SU-DHL-6 (cell line): Measurements from ENCODE around the gene NTHL1.
"Not testable (repeated sequence)": the region's sequence is repeated elsewhere in the genome, so short reads cannot be mapped to it uniquely, and the experiment has no call there.

Experiments used
- H2AFZ ChIP-seq: fragments of 200-600 bp; sonication (generic); 2 replicates; pipeline ENCODE4 v1.6.1; 2014; ENCODE audit warnings: low read depth, mild to moderate bottlenecking, moderate library complexity, mixed read lengths, antibody characterized with exemption, low read length; ENCODE audit not compliant: severe bottlenecking
- H3F3A ChIP-seq: fragments of 200-600 bp; shearing (Covaris generic); 2 replicates; pipeline ENCODE4 v1.6.0; 2016; ENCODE audit warnings: antibody characterized with exemption, mild to moderate bottlenecking; ENCODE audit not compliant: insufficient read depth
- H3K27ac ChIP-seq: fragments of 200-600 bp; sonication (generic); 2 replicates; pipeline ENCODE4 v1.5.1; 2016; ENCODE audit warnings: low read depth, mild to moderate bottlenecking, low read length, moderate library complexity, mixed read lengths
- H3K27me3 ChIP-seq: fragments of 200-600 bp; sonication (generic), shearing (Covaris generic); 2 replicates; pipeline ENCODE4 v1.6.0; 2014; ENCODE audit warnings: mild to moderate bottlenecking, low read length
- H3K36me3 ChIP-seq: fragments of 200-600 bp; sonication (generic); 2 replicates; pipeline ENCODE4 v1.6.1; 2014; ENCODE audit warnings: mild to moderate bottlenecking, low read length, mixed read lengths
- H3K4me2 ChIP-seq: fragments of 300-600, 200-600 bp; shearing (Covaris generic), sonication (generic); 2 replicates; pipeline ENCODE4 v1.6.0; 2014; ENCODE audit warnings: low read length, low read depth, mild to moderate bottlenecking; ENCODE audit not compliant: poor library complexity, severe bottlenecking
- H3K4me3 ChIP-seq: fragments of 200-600 bp; sonication (generic); 2 replicates; pipeline ENCODE4 v1.5.1; 2014; ENCODE audit warnings: antibody characterized with exemption, low read length, mild to moderate bottlenecking, mixed read lengths; ENCODE audit not compliant: insufficient read depth, poor library complexity, severe bottlenecking
- H3K79me2 ChIP-seq: fragments of 200-600 bp; sonication (generic); 2 replicates; pipeline ENCODE4 v1.6.1; 2014; ENCODE audit warnings: mild to moderate bottlenecking, low read length, moderate library complexity; ENCODE audit not compliant: insufficient read depth
- H3K9ac ChIP-seq: fragments of 200-600 bp; sonication (generic); 2 replicates; pipeline ENCODE4 v1.7.0; 2014; ENCODE audit warnings: mild to moderate bottlenecking, low read length
- H3K9me2 ChIP-seq: fragments of 200-600 bp; sonication (generic); replicated peaks from 2 replicates; pipeline ENCODE4 v1.6.1; 2014; ENCODE audit warnings: low read length; ENCODE audit not compliant: insufficient read depth
- H3K9me3 ChIP-seq: fragments of 200-600 bp; sonication (generic); 2 replicates; pipeline ENCODE4 v1.6.1; 2014; ENCODE audit warnings: low read length, mixed read lengths; ENCODE audit not compliant: insufficient read depth
- H4K20me1 ChIP-seq: fragments of 200-600 bp; sonication (generic); 2 replicates; pipeline ENCODE4 v1.6.1; 2014; ENCODE audit warnings: low read depth, mild to moderate bottlenecking, antibody characterized with exemption, low read length, moderate library complexity, mixed read lengths
- CTCF ChIP-seq: fragments of 200-600 bp; sonication (generic); IDR thresholded peaks from one replicate; pipeline ENCODE4 v1.5.1; 2017; ENCODE audit warnings: antibody characterized with exemption, mild to moderate bottlenecking, low read length, moderate library complexity; ENCODE audit not compliant: insufficient read depth, poor library complexity, severe bottlenecking
- EZH2phosphoT487 ChIP-seq: fragments of 200-600 bp; sonication (generic), shearing (Covaris generic); conservative IDR thresholded peaks from 2 replicates; pipeline ENCODE4 v1.6.1; 2018; ENCODE audit warnings: mild to moderate bottlenecking, antibody characterized with exemption, low read length, moderate library complexity, mixed read lengths

Gene NTHL1

GRCh38 chr16:2036200-2036966 is 11.3 kb downstream of the NTHL1 start:
- Histone ChIP-seq H3K9me2 (no peaks in the 10 kb centered on the region), H2AFZ (no peak overlapping the region), H3K4me2 (no peak overlapping the region), H3K79me2 (no peaks in the 10 kb centered on the region), H3K9me3 (no peaks in the 10 kb centered on the region), H4K20me1 (no peaks in the 10 kb centered on the region), H3K4me3 (no peak overlapping the region), H3K9ac (no peak overlapping the region), H3K36me3 (no peaks in the 10 kb centered on the region), H3F3A (no peaks in the 10 kb centered on the region), H3K27ac (no peak overlapping the region), H3K27me3 (no peaks in the 10 kb centered on the region)
- TF ChIP-seq EZH2phosphoT487: no peak
- no peak for TF ChIP-seq CTCF

DNA sequence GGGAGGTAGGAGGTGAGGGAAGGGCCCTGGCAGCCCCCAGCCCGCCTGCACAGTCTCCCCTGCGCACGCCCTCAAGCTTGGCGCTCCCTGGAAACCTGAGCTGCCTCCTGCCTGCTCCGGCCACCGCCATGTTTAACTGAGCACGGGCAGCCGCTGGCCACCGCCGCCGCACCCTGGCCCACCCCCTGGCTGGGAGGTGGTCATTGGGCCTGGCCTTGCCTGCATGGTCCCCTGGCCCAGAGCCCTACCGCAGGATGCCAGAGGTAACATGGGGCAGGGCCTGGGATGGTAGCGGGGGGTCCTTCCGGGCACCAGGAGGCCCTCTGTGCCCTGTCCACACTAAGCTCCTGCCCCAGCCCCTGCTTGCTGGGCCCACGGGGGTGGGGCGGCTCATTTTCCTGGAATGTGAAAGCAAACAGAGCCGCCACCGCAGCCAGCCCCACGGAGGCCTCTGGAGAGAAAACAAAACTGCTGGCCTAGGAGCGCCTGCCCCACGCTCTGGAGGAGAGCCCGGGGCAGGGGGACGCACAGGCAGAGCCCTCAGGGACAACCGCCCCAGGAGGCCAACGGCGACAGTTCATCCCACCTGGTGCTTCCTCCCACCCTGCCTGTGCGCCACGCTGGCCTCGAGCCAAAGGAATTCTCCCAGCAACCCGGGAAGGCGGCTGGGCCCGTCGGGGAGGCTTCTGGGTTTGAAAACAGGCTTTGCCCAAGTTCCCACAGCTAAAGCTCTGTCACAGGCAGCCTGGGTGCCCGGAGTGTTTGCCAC is 12.0 kb downstream of the NTHL1 start:
- Histone ChIP-seq H3K9me2 (no peaks in the 10 kb centered on the region), H3K4me2 (no peak overlapping the region), H3K4me3 (no peak overlapping the region), H2AFZ (no peak overlapping the region), H3K9ac (no peak overlapping the region), H3F3A (no peaks in the 10 kb centered on the region), H3K27me3 (no peaks in the 10 kb centered on the region), H3K36me3 (no peaks in the 10 kb centered on the region), H4K20me1 (no peaks in the 10 kb centered on the region), H3K9me3 (no peaks in the 10 kb centered on the region), H3K27ac (no peak overlapping the region), H3K79me2 (no peaks in the 10 kb centered on the region)
- TF ChIP-seq EZH2phosphoT487 (no peak), CTCF (no peak)

- Histone ChIP-seq H3K4me3 (no peak overlapping the region), H3K27ac (no peak overlapping the region), H3K9ac (no peak overlapping the region)
These were observed 12.8 kb downstream of the NTHL1 start for GRCh38 chr16:2034696-2035430.

GRCh38 chr16:2033909-2034695 is 13.5 kb downstream of the NTHL1 start:
- not testable (repeated sequence) for H3K4me3 ChIP-seq, H3K4me2 ChIP-seq, H2AFZ ChIP-seq

More at GRCh38 chr16:2034696-2035430, 12.8 kb downstream of the NTHL1 start:
- Histone ChIP-seq H3F3A (no peaks in the 10 kb centered on the region), H3K36me3 (no peaks in the 10 kb centered on the region), H3K9me2 (no peaks in the 10 kb centered on the region), H3K27me3 (no peaks in the 10 kb centered on the region), H2AFZ (no peak overlapping the region), H3K4me2 (no peak overlapping the region), H4K20me1 (no peaks in the 10 kb centered on the region), H3K9me3 (no peaks in the 10 kb centered on the region), H3K79me2 (no peaks in the 10 kb centered on the region)
- TF ChIP-seq EZH2phosphoT487: no peak
- no peak for TF ChIP-seq CTCF

More at GRCh38 chr16:2033909-2034695, 13.5 kb downstream of the NTHL1 start:
- not testable (repeated sequence) for H3F3A ChIP-seq, H3K36me3 ChIP-seq, H3K9ac ChIP-seq, H3K79me2 ChIP-seq, H4K20me1 ChIP-seq, H3K9me3 ChIP-seq, H3K27me3 ChIP-seq, H3K27ac ChIP-seq, H3K9me2 ChIP-seq
